HG02938 (cell line): Measurements from ENCODE around the gene PTGIS.

Source experiments
- ATAC-seq: cut with Tn5 transposase; IDR thresholded peaks from one replicate; pipeline ENCODE4 v1.9.1; 2021; ENCODE audit warnings: mild to moderate bottlenecking, moderate library complexity; ENCODE audit not compliant: unreplicated experiment

PTGIS gene

DNA sequence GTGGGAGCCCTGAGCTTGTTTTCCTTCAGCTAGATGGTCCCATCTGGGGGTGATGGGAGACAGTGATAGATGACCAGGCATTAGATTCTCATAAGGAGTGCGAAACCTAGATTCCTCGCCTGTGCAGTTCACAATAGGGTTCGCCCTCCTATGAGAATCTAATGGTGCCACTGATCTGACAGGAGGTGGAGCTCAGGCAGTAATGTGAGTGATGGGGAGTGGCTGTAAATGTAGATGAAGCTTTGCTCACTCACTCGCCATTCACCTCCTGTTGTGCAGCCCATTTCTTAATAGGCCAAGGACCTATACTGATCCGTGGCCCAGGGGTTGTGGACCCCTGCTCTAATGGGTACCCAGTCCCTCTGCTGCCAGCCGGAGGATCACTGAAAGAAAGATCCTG lies 64.8 kb downstream of the PTGIS start:
- no peak for ATAC-seq

DNA sequence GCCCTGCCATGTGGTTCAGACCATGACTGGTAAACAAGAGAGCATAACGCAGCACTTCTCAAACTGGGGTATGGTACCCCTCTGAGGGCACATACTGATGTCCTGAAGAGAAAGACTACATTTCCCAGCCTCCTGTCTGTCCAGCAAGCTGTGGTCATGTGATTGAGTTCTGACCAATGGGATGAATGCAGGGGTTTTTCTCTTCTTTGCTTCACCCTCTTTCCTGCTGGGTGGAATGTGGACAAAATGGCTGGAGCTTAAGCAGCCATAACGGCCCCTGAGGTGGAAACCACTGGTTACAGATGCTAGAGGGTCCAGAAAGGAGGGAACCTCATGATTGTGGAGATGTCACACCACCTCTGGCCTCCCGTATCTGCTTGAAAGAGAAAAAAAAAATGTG lies 66.0 kb downstream of the PTGIS start:
- ATAC-seq, result no peak

DNA sequence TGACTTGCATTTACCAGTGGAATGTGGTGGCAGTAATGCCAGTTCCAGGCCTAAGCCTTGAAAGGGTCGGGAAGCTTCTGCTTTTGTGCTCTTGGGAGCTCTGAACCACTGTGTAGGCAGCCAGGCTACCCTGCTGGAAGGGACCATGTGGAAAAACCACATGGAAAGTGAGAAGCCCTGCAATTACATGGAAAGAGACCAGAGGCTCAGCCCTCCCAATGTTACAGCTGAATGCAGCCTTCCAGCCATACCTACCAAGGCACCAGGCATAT lies 70.6 kb downstream of the PTGIS start:
- ATAC-seq, result no peak

DNA sequence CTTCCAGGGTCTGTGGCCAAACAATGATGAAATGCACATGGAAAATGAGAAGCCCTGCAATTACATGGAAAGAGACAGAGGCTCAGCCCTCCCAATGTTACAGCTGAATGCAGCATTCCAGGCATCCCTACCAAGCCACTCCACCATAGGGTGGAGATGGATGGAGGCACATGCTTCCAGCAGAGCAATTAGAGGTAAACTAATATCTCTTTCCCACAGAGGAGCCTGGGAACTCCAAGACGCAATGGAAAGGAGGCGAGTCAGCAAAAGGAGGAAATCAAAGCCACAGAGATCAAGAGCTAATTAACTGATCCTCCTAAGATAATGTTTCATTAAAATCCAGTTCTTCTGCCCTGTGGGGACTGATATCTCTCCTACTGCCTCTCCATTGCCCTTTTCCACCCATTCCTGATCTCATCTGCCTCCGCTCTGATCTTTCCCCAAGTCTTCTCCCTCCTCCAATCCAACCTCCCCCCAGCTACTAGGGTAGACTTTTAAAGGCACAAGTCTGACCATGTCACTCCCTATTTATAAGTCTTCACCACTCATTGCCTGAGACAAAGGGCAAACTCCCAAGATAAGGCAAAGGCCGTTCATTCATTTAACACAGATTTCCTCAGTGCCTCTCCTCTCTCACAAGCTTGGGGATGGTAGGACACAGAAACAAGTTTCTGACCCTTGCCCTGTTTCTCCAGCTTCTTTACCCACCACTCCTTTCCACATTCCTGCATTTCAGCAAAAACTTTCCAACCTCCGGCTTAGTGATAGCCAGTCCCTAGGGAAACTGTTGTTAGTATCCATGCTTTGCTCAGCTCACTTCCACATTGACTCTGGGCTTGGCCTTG lies 71.2 kb downstream of the PTGIS start:
- no peak for ATAC-seq

DNA sequence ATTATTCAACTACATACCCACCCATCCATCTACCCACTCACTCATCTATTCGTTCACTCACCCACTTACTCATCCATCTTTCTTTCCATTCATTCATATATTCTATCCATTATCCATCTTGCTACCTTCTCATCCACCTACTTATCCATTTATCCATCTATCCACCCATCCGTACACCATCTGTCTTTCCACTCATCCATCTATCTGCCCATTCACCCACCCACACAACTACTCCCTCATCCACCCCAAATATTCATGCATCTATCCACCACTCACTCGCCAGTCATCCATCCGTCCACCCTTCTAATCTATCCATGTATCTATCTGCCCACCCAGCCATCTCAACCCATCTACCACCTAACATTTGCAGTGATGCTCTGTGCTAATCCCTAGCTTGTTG lies 71.9 kb downstream of the PTGIS start:
- ATAC-seq, result no peak

DNA sequence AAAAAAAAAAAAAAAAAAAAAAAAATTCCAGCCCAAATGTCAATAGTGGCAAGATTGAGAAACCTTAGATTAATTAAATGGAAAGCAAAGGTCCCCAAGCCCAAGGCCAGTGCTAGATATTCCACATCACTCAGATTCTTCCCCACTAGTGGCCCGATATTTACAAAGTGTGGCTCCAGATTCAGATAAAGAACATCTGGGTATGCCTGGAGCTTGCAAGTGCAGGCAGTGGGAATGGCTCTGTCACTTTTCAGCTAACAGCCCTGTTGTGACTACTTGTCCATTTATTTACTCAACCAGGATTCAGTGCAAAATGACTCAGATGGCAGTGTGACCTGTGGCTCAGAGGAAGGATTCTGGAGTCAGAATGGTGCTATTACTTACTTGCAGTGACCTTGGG lies 77.2 kb downstream of the PTGIS start:
- ATAC-seq, result no peak

DNA sequence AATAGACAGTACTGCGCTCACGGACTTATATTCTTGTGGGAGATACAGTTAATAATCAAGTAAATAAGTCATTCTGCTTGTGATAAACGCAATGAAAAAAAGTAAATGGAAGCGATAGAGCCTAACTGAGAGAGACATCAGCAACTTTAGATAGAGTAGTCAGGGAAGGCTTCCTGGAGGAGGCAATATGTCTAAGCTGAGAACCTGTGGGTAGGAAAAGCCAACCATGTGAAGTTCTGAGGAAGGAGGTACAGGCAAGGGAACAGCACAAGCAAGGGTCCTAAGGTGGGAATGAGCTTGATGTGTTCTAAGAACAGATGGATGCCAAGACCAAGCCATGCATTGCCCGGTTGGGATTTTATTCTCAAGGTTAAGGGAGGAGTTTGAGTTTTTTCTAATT lies 78.2 kb downstream of the PTGIS start:
- no peak for ATAC-seq

DNA sequence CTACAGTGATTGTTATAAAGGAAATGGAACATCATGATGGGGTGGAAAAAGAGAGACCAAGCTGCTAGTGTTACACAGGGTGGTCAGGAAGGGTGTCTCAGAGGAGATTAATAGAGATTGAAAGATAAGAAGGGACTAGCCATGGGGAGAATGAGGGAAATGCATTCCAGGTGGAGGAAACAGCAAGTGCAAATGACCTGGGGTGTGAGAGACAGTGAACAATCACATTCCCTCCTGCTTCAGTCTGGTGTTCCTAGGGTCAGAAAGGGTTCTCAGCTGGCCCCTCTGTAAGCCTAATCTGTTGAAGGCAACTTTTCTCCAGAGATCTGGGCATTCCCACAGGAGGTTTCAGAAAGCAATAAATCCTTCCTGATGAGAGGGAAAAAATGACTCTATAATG lies 81.9 kb downstream of the PTGIS start:
- ATAC-seq, result no peak

DNA sequence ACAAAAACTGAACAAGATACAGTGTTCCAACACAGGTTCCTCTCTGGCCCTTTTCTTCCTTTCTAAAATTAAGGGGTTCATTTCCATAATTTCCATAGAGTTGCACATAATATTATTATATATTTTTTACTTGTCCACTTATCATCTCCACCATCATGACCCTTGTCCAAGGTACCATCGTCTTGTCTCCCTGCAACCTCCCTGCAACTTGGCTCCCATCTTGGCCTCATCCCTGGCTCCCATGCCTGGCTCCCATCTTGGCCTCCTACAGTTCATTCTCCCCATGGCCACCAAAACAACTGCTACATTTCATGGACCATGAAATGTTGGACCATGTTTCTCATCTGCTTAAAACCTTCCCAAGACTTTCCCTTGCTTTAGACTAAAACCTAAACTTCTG lies 82.4 kb downstream of the PTGIS start:
- ATAC-seq, result no peak

DNA sequence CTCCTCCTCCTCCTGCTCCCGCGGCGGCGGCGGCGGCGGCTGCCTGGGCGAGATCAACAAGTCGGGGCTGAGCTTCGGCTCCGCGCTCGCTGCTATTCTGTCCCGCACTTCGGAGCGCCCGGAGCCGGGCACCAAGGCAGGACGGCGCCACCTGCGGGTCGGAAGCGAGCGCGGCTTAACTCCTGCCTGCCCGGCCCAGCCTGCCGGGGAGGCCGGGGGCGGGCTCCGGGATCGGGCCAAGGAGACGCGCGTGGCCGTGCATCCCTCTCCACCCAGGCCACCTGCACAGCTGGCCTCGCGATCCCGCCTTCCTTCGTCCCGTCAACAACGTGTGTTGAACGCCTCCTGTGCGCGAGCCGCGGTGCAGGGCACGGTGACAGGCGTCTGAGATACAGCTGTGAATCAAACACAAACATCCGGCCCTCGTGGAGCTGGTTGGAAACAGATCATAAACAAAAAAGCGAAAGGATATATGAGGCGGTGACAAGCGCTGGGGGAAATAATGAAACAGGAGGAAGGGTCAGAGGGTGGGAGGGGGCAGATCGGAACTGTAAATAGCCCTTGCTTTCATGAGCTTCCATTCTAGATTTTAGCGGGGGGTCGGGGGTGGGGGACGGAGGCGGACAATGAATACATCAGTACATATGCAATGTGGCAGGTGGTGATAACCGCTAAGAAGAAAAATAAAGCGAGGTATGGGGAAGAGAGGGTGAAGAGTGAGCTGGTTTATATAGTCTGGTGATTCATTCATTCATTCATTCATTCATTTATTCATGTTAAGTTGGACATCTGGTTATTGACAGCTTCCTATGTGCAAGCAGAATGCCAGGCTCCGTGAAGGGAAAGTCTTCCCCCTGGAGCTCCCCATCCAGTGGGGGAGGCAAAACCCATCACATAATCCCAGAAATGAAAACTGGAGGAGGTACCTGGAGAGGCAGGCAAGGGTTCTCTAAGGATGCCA lies 83.5 kb downstream of the PTGIS start:
- no peak for ATAC-seq

DNA sequence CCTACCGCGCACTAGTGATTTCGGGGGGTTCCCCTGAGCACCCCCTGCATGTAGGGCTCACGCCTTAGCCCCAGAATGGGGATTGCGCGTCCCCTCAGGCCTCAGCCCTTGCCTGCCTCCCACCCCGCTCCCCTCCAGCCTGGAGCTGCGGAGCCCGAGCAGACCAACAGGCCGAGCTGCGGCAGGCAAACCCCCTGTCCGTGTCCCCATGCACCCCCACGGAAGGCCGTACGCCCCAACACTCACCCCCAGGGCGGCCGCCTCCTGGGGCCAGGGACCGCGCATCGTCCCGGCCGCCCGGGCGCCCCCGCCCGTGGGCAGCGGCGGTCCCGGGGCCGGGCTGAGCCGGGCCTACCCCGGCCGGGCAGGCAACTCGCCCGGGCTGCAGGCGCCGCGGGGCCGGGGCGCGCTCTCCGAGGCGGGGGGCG lies 84.2 kb downstream of the PTGIS start:
- no peak for ATAC-seq

DNA sequence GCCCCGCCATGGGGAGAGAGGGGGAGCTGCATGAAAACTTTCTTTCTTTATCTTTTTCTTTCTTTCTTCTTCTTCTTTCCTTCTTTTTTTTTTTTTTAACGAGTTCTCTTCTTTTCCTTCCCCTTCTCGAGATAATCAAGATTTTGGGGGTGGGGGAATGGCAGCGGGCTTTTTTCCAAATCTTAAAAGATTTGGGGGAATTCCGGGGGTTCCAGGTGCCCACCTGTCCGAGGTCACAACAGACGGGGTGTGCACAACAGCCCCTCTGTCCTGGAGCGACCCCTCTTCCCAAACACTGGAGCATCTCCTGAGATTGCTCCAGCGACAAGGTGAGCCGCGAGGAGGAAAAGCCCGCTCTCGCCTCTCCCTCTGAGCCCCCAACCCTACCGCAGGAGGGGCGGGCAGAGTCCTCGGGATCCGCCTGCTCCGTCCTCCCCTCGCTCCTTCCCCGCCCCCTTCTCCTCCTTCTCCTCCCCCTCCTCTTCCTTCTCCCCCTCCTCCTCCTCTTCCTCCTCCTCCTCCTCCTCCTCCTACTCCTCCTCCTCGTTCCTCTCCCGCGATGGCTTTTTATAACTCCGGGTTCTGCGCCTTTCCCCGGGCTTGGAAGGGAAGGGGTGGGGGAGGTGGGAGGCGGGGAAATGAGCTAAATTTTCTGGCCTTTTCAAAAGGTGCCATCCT lies 84.8 kb downstream of the PTGIS start:
- no peak for ATAC-seq

DNA sequence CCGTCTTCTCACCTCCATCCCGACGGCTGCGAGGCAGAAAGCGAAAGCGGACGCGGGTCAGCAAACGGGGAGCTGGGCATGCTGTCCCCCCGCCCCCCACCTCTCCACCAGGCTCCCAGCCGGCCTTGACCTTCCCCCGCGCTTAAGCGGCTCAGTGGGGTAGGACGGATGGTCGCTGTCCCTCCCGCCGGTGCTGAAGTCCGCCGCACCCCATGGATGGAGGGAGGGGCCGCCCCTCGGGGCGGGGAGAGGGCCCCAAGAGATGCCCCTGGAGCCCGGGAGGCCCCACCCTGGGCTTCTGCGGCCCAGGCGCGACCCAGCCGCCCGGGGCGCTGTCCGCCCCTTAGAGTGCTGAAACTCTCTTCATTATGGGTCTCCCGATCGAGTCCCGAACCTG lies 85.3 kb downstream of the PTGIS start, which contains the start of gene KCNB1:
Gene KCNB1 (minus strand): TSS at position 48 of the 397 bp plus-strand sequence. CDS start 188 bp downstream, outside the sequence.
- ATAC-seq, result no peak

DNA sequence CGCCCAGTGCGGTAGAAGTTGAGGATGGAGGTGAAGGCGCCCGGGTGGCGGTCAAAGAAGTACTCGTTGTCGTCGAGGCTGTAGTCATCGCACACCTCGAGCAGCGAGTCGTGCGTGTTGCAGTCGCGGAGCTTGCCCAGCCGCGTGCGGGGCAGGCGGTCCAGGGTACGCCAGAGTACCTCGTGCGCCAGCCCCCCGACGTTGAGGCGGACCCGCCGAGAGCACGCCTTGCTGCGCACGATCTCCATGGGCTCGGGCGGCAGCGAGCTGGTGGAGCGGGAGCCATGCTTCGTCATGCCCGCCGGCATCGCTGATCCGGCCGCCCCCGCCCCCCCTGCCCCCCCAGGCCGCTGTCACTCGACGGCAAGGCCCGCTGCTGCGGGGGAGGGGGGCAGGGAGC lies 85.8 kb downstream of the PTGIS start:
- ATAC-seq, result no peak

DNA sequence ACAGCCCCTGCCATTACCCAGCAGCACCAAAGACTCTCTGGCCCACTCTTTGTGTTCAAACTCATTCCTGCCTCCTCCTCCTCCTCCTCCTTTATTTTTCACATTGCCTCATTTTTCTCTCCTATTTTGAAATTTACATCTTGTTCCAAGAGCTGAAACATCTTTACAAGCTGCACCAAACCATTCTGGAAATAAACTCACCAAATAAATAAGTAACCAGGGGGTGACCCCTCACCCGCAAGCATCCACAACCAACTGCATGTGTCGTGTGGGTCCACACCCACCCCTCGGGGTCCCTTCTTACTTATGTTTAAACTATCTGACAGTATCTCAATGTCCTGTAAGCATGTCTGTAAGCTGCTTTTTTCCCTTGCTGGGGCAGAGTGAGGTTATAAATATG lies 86.8 kb downstream of the PTGIS start:
- no peak for ATAC-seq

DNA sequence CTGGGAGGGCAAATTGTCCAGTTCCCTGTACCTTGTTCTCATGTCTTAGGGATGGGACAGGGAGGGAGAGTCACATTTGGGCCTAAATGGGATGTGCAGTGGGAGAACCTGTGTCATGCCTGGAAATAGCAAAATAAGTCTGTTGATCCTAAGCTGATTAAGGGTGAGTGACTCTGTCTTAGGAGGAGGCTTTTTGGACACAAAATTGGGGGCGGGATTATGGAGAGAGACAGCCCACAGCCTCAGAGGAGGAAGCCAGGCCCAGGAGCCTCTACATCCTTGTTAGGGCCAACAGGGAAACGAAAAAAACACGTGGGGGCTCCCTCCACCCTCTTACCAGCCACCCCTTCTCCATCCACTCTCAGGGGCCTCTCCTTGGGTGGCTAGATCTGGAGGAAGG lies 87.7 kb downstream of the PTGIS start:
- ATAC-seq, result no peak

DNA sequence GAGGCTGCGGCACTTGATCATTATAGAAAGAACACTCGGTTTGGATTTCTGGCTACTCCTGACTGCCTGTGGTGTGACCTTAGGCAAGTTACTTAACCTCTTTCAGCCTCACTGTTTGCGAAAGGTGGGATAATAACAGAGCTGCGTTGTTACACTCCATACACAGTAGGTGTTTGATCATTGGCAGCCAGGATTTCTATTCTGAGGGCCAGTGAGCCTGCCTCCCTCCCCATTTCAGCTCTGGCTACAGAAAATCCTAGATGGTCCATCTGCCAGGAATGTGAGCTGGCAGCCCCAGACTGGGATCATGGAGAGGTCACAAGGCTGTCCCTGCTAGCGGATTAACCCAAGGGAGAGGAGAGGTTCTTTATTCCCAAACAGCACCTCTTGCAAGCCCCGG lies 88.2 kb downstream of the PTGIS start:
- no peak for ATAC-seq

DNA sequence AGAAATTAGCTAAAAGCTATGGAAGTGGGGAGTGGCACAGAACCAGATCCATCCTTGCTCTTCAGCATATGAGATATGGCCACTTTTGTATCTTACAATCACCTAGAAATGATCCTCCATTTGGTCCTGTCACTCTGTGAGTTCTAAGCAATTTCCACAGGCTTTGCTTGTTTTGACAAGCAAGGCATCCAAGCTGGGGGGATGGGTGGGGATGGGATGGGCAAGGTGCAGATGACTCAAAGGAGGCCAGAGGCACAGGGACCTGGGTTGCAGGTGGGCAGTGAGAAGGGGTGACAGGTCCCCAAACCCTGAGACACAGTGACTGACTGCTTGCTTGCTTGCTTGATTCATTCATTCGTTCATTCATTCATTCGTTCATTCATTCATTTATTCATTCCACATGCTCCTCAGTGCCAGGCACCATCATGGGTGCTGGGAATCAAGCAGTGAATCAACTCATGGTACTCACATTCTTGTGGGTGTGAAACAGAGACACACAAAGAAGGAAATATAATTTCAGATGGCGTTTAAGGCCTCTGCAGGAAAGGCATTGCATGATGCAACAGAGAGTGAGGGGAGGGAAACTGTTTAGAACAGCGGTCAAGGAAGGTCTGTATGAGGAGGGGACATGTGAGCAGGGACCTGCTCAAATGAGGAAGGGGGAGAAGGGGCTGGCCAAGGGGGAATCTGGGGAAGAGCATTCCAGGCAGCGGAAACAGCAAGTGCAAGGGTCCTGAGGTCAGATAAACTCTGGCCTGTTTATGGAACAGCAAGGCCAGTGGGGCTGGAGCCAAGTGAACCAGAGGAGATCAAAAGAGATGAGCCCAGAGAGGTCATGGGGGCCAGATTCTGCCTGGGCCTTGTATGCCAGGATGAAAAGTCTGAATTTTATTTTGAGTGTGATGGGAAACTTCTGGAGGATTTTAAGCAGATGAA lies 88.9 kb downstream of the PTGIS start:
- no peak for ATAC-seq

DNA sequence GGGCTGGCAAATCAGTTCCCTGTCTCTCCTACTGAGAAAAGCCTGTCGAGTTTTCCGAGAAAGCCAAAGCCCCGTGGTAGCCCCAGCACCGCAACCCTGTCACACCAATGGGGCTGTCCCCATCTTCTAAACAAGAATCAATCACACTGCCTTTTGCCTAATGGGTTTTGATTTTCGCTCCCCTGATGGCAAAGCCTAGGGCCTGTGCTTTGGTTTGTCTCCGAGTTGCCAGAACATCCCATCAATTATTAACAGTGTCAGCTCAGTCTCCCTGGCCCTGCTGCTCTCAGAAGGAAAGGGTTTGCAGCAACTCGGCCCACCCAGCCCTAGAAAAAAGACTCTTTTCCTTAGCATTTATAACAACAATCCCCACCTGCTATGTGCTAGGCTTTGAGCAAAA lies 89.7 kb downstream of the PTGIS start:
- no peak for ATAC-seq

DNA sequence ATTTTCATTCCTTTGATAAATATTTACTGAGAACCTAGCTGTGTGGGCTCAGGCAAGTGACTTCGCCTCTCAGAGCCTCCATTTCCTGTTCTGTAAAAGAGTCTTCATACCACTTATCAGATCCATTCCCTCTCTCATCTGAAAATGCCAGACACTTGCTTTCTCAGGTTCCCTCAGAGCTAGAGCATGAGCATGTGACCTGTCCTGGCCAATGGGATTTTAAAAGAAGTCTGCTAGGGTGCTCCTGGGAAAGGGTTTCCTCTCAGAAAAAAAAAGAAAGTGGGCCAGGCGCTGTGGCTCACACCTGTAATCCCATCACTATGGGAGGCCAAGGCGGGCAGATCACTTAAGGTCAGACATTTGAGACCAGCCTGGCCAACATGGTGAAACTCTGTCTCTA lies 90.7 kb downstream of the PTGIS start:
- no peak for ATAC-seq

DNA sequence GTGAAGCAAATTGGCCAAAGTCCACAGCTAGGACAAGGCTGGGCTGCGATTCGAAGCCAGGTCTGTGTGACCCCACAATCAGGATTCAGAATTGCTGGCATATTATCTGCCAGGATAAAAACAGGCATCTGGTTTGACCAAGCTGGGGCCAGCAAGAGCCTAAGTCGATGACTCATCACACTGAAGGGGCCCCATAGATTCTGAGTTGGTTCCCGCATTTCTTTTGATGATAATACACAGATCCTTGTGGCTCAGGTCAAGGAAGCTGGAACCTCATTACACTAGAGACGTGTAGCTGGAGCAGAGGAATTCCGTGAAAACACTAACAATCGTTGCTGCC lies 92.0 kb downstream of the PTGIS start:
- ATAC-seq, result no peak
